RPMI7951 (cell line): Measurements from ENCODE around the gene LCN15. TPM values are rescaled to one million over a fixed set of nuclear protein-coding genes. Genes with fewer than 3 reads are reported as not detected.
"Not testable (repeated sequence)": the region's sequence is repeated elsewhere in the genome, so short reads cannot be mapped to it uniquely, and the experiment has no call there.

Experiments
- DNase-seq: peaks from one replicate; pipeline ENCODE4 v3.0.0-alpha.2; 2012; ENCODE audit warnings: low read depth
- total RNA-seq: library from RNA; depleted of rRNA; stranded (reverse); fragments of >200 nt; shearing (Covaris generic); gene quantifications from 2 replicates; pipeline ENCODE4 v1.2.3, GENCODE V29; 2014

Gene LCN15
- total RNA-seq, 1 experiment from 2014 or later: not detected

DNA sequence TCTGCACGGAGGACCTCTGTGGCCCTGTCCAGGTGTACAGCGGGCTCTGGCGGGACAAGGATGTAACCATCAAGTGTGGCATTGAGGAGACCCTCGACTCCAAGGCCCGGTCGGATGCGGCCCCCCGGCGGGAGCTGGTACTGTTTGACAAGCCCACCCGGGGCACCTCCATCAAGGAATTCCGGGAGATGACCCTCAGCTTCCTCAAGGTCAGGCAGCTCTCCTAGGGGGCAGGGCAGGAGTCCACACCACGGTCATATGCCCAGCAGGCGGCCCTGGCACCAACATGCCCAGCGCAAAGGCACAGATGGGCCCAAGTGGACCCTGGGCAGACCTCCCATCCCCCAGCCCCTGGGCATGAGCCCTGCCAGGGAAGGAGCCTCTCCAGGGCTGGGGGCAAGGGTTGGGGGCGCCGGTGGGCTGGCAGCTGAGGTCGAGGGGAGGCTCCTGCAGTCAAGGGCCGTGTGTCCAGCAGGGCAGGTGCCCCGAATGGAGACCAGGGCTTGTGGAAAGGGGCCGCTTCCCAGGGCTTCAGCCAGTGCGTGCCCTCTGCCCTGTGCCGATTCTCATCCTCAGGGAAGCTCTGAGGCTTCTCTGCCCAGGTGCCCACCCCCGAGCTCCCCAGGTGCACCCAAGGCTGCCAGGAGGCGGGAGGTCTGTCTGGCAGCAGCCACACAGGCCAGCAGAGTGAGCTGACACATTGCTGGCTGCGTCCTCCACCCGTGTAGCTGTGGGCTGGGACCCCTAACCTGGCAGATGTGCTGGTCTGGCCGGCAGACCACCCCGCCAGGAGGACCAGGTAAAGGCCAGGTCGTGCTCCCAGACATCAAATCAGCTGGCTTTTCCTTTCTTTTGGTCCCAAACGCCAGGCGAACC, 42.0 kb downstream of the LCN15 start:
- DNase-seq: no peak

DNA sequence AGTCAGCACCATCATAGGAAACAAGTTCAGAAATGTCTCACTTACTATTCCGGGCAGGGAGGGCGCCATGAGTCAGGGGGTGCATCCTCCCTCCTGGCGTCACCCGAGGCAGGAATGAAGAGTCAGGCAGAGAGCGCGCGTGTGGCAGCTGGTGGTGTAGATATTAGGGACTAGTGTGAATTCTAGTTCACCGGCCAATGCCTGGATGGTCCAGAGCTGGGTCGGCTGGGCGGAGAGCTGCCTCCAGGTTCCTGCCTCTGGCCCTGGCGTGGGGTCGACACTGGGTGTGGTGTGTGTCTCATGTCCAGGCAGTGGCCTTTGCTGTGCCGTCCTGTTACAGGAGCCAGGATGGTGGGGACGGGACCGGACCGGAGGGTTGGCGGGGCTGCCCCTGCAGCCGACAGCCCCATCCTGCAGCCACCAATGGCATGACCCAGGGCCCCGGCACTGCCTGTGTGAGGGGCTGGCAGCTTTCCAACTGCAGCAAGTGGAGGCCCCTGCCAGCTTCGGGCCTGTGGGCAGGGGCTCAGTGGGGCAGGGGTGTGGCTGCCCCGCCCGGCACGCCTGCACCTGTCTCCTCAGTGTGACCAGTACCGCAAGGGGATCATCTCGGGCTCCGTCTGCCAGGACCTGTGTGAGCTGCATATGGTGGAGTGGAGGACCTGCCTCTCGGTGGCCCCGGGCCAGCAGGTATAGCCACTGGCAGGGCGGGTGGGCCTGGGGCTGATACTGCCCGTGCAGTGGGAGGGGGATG, 42.8 kb downstream of the LCN15 start:
- DNase-seq: no peak

GRCh38 chr9:136720898-136721338, 43.4 kb downstream of the LCN15 start:
- DNase-seq: no peak

DNA sequence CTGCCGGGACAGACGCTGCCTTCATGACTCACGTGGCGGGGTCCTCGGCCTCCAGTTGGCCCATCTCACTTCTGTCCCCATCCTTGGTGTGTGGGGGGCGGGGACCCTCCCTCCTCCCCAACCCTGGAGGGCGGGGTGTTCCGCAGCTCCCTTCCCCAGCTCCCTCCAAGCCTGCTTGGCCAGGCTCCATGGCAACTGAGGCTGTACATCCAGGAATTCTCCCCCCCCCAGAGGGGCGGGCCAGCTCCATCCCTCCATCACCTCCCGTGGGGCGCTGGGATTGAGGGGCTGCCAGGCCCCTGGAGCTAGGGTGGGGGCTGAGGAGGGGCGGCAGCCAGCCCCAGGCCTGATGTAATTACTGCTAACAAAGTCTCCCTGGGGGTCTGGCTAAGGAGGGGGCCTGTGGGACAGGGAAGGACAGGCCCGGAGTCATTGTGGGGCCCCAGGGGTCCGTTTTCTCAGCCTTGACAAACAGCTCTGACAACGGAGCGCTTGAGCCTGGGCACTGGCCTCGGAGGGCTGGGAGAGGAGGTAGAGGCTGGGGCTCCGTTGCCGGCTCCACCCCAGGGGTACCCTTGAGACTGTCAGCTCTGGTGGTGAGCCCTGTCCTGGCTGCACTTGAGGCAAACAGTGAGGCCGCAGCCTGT, 43.9 kb downstream of the LCN15 start:
- DNase-seq: no peak

DNA sequence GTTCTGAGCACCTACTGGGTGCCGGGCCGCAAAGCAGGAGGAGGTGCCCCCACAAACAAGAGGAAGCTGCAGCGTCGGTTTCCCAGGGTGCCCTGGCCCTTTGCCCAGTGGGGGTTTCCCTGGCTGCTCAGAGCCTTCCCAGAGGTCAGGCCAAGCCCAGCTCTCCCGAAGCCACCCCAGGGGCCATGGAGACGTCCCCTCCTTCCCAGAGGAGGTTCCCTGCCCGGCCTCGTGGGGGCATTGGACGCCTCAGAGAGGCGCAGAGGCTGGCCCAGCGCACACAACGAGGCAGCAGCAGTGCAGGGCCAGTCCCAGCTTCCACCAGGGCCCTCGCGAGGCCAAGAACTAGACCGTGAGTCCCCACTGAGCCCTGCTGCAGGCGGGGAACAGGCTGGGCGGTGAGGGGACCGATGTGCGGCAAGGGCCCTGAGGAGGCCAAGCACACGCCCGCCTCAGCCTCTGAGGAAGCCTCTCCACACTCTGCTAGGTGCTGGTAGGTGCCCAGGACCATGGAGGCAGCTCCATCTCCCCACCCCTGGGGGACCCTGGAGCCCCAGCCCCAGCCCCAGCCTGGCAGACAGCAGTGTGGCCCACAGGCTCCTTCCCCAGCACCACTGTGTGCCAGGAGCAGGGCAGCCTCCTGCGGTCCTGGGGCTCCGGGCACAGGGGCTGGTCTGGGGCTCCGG, 45.0 kb downstream of the LCN15 start:
- no peak for DNase-seq

DNA sequence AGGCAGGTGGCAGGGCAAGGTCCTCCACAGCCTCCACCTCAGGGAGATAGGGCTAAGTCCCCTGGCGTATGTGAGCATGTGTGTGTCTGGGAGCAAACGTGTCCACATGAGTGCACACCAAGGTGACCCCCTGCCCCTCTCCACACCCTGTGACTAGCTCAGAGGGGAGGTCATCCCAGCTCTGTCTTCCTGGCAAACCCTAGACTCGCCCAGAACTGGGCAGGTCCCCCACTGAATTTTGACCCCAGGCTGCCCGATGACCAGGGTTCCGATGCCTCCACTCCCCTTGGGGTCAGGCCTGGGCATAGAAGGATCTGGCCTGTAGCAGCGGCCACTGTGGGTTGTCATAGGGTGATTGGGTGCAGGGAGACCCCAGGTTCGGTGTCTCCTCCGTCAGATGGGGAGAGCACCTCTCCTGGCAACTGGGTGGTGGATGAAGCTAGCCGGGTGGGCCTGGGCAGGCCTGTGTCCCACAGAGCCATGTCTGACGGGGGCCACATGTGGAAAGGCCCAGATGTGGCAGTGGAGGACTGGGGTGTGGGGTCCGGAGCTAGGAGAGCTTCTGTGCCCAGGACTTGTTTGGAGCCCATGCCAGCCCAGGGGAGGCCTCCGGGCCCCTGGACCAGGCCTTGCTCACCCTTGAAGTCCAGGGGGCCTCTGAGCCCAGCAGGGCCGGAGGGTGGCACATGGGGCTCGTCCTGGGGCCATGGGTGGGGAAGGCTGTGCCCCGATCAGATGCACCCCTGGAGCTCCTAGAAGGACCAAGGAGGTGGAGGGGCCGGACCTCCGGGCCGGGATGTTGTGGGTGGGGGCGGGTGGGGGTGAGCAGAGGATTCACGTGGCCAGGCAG, 45.7 kb downstream of the LCN15 start:
- DNase-seq: no peak

DNA sequence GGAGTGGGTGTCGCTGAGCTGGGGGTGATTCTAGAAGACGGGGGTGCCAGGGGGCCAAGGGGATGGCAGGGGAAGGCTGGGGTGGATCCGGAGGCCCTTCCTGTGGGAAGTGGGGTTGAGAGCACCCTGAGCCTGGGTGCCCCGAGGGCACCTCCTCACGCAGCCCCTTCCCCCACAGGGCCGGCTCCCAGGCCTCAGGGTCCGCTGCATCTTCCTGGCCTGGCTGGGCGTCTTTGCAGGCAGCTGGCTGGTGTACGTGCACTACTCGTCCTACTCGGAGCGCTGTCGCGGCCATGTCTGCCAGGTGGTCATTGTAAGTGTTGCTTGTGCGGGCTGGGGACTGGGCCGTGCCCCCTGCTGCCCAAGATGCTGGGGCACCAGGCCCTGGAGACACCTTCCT, 46.9 kb downstream of the LCN15 start:
- DNase-seq: no peak

GRCh38 chr9:136714893-136715274, 49.4 kb downstream of the LCN15 start:
- no peak for DNase-seq

GRCh38 chr9:136714096-136714892, 50.0 kb downstream of the LCN15 start:
- DNase-seq: no peak

- DNase-seq: no peak
These were observed 50.8 kb downstream of the LCN15 start for GRCh38 chr9:136713550-136713949.

- no peak for DNase-seq
These were observed 51.4 kb downstream of the LCN15 start for GRCh38 chr9:136712690-136713544.

DNA sequence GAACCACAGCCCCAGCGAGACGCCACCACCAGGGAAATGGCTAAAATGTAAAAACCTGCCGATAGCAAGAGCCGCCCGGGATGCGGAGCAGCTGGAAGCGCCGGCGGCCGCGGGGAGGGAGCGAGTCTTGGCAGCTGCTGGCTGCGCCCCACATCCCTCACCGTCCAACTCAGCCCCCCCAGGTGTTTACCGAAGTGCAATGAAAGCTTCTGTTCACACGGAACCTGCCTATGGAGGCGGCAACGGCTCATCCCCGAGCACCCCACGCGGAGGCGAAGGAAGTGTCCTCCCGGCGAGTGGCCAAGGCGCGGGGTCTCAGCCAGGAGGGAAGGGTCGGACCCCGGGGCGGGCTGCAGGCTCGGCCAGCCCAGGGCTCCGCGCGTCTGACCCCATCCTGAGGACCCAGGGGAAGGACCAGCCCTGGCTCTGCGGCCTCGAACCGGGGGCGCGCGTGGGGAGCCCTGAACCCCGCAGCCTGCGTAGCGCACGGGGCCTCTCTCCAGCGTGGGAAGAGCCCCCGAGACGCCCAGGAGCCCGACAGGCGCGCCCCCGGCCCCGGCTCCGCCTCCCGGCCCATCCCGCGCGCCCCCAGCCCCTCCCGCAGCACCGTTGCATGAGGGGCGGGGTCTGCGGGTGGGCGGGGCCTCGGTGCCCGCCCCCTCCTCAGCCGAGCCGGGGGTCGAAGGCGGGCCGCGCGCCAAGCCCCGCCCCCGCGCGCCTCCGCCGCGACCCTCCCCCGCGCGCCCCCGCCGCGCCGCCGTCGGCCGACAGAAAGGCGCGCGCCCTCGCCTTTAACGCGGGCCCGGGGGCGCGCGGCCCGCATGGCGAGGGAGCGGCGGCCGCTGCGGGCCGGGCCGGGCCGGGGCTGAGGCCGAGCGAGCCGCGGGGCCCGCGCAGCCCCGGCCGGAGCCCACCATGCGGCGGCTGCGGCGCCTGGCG, 52.3 kb downstream of the LCN15 start, which contains the start of gene DIPK1B:
DIPK1B (plus strand) TSS at position 822 of the 939 bp plus-strand sequence; CDS start at position 916, 94 bp downstream.
- no peak for DNase-seq

DNA sequence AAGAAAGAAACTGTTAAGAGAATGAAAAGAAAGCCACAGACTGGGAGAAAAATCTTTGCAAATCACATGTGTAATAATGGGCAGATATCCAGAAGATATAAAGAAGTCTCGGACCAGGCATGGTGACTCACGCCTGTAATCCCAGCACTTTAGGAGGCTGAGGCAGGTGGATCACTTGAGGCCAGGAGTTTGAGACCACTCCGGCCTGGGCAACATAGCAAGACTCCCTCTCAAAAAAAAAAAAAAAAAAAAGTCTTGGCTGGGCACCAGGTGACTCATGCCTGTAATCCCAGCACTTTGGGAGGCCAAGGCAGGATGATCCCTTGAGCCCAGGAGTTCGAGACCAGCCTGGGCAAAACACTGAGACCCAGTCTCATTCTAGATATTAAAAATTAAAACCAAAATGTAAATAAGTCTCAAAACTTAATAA, 53.1 kb downstream of the LCN15 start:
- not testable (repeated sequence) for DNase-seq

- DNase-seq: no peak
These were observed 53.8 kb downstream of the LCN15 start for GRCh38 chr9:136710543-136710942.
